ENCODE measurements around the gene INTS11. TPM values are rescaled to one million over a fixed set of nuclear protein-coding genes. Genes with fewer than 3 reads are reported as not detected.

INTS11 gene
- total RNA-seq, 1 experiment from 2014 or later, result 161 TPM

DNA sequence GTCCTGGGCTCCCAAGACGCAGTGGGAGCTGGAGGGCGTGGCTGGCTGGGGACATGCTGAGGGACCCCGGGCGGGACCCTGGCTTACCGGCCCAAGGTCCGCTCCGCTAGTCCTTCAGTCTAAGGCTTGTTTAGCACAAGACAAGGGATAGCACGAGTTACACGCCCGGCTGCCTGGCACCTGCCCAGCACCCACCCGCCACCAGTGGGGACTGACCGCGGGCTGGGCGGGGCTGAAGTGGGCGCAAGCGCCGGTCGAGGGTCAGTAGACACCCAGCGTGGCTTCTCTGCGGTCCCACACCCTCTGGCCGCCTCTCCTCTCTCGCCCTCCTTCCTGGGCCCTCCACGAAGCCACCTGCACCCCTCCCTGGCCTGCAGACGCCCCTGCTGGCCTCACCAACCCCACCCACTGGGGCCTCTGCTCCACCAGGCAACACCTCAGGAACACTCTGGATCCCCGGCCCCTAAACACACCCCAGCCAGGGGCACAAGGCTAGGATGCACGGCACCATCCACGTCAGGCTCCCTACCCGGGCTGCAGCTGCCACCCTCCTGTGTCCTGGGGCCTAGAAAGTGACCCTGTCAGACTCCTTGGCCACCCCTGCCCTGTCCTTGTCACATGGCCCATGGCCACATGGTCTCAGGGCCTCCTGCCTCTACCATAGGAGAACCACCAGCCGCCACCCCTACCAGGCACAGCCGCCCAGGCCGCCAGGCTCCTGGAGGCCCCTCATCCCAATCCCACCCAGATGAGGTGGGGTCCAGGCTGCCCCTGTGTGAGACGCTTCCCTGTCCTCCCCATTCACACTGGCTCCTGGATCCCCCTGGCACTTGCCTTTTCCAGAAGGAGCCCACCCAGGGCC lies 12.7 kb upstream of the INTS11 start:
- H3K4me2 ChIP-seq (ENCODE audit: low read length), result peak overlapping the region; percentile 33; the same call in 1 of the 2 replicates

More for the DNA sequence above, 12.7 kb upstream of the INTS11 start:
- Histone ChIP-seq H3K4me1 (ENCODE audit: control insufficient read depth in 1 of 2, insufficient read depth in 2 of 2, low read length in 2 of 2) (peaks cover 4 to 36% of the 10 kb centered on the region in 2 experiments; a peak in 3 of 4 replicates), H3K9me2 (ENCODE audit: insufficient read depth) (no peaks in the 10 kb centered on the region), H3K36me3 (ENCODE audit: control insufficient read depth in 1 of 2, insufficient read depth in 2 of 2, low read length in 2 of 2) (peaks cover 7 to 40% of the 10 kb centered on the region in 2 experiments; a peak in 3 of 4 replicates), H4K20me1 (ENCODE audit: insufficient read depth) (peaks cover 4% of the 10 kb centered on the region; the same call in 1 of the 2 replicates), H2AFZ (ENCODE audit: low read depth, low read length, poor library complexity, severe bottlenecking) (no peak overlapping the region), H3K79me2 (ENCODE audit: insufficient read depth, low read length) (peaks cover 25% of the 10 kb centered on the region; the same call in 1 of the 2 replicates), H3K27me3 (ENCODE audit: insufficient read depth, low read length) (no peaks in the 10 kb centered on the region), H3K27ac (ENCODE audit: low read depth, low read length) (peak overlapping the region; percentile 54), H3K4me3 (replicated peaks in 1 of 2; ENCODE audit: low read depth in 1 of 2, low read length in 2 of 2) (no peak overlapping the region), H3K9me3 (ENCODE audit: control insufficient read depth in 1 of 2, insufficient read depth in 1 of 2, low read depth in 1 of 2, low read length in 2 of 2) (no peaks in the 10 kb centered on the region), H3K9ac (ENCODE audit: low read length) (no peak overlapping the region)
- intact Hi-C loops (cut with micrococcal nuclease), result no loop called here
- TF ChIP-seq, protein P1, sequence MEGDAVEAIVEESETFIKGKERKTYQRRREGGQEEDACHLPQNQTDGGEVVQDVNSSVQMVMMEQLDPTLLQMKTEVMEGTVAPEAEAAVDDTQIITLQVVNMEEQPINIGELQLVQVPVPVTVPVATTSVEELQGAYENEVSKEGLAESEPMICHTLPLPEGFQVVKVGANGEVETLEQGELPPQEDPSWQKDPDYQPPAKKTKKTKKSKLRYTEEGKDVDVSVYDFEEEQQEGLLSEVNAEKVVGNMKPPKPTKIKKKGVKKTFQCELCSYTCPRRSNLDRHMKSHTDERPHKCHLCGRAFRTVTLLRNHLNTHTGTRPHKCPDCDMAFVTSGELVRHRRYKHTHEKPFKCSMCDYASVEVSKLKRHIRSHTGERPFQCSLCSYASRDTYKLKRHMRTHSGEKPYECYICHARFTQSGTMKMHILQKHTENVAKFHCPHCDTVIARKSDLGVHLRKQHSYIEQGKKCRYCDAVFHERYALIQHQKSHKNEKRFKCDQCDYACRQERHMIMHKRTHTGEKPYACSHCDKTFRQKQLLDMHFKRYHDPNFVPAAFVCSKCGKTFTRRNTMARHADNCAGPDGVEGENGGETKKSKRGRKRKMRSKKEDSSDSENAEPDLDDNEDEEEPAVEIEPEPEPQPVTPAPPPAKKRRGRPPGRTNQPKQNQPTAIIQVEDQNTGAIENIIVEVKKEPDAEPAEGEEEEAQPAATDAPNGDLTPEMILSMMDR (IDR thresholded peaks at IDR 0.05 in 2 of 3, conservative IDR thresholded peaks at IDR 0.05 in 1 of 3; ENCODE audit: borderline replicate concordance in 1 of 3, insufficient read depth in 1 of 3, low read depth in 2 of 3, low read length in 2 of 3), result no peak
- TF ChIP-seq ZFX (IDR thresholded peaks at IDR 0.05) (no peak), JUND (IDR thresholded peaks at IDR 0.05) (no peak), EZH2 (IDR thresholded peaks at IDR 0.05) (no peak), CEBPB (IDR thresholded peaks at IDR 0.05; ENCODE audit: low read depth) (no peak), EZH2phosphoT487 (IDR thresholded peaks at IDR 0.05; ENCODE audit: borderline replicate concordance) (no peak), RAD21 (IDR thresholded peaks at IDR 0.05; ENCODE audit: low read depth) (no peak), SRF (IDR thresholded peaks at IDR 0.05; ENCODE audit: low read depth) (no peak)
- no TSS peak for BruUV-seq (replicated peaks)
- CTCF ChIA-PET, result no interaction called here
- no peak for ATAC-seq
- RAD21 ChIA-PET (ENCODE audit: low non-redundant PET in 1 of 2, low total read pairs in 2 of 2, uncharacterized antibody in 2 of 2, unreplicated experiment in 2 of 2), result no interaction called here
- POLR2A ChIA-PET, result interaction anchor here (1.4 kb wide), 1 partner anchor 11 kb away, joined by 4 read pairs; no protein-coding TSS in a partner anchor
- no peak for DNase-seq (ENCODE audit: low read depth, low spot score)

Measured in HCT116 (cell line).